Measurements from ENCODE around the gene ADGRB3. TPM values are rescaled to one million over a fixed set of nuclear protein-coding genes. Genes with fewer than 3 reads are reported as not detected.

ADGRB3 gene
- total and polyA plus RNA-seq, 12 donors: 0.47 to 2.1 (median 0.85) TPM

GRCh38 chr6:68761985-68762384 is 126.9 kb downstream of the ADGRB3 start:
- 81 to 87% methylated on average over 2 of the region's 2 CpGs for WGBS, 2 donors
- no peak for DNase-seq
- no peak overlapping the region for H3K27ac ChIP-seq
- ATAC-seq: no peak
- no peaks in the 10 kb centered on the region for H3K9me3 ChIP-seq
- H3K4me1 ChIP-seq: peaks cover 0 to 13% (median 0%) of the 10 kb centered on the region in 9 donors
- intact Hi-C loops (cut with DNase I): loop anchor here in 1 of 10 donors (5.0 kb wide), 2 partner anchors 35 to 125 kb away; partner anchors contain the start of gene ADGRB3
- no peaks in the 10 kb centered on the region for H3K36me3 ChIP-seq
- no peak for TF ChIP-seq CTCF (IDR thresholded peaks at IDR 0.05)
- no peaks in the 10 kb centered on the region for H3K27me3 ChIP-seq
- H3K4me3 ChIP-seq: no peak overlapping the region

GRCh38 chr6:68771426-68771825 is 136.3 kb downstream of the ADGRB3 start:
- peaks cover 0 to 5% (median 0%) of the 10 kb centered on the region in 11 donors for H3K9me3 ChIP-seq
- TF ChIP-seq CTCF (IDR thresholded peaks at IDR 0.05): no peak
- no peaks in the 10 kb centered on the region for H3K27me3 ChIP-seq
- H3K27ac ChIP-seq: no peak overlapping the region
- ATAC-seq (no peak), DNase-seq (no peak)
- H3K4me1 ChIP-seq: no peaks in the 10 kb centered on the region
- no peak overlapping the region for H3K4me3 ChIP-seq
- no peaks in the 10 kb centered on the region for H3K36me3 ChIP-seq
- intact Hi-C loops (cut with DNase I): loop anchor here in 1 of 10 donors (10.0 kb wide), 1 partner anchor 137 kb away; the partner anchor contains the start of gene ADGRB3

- H3K4me1 ChIP-seq: peaks cover 0 to 9% (median 0%) of the 10 kb centered on the region in 9 donors
- intact Hi-C loops (cut with DNase I): loop anchor here in 5 of 10 donors (5.0 to 10.0 kb wide), 2 partner anchors 138 to 140 kb away; partner anchors contain the start of gene ADGRB3 (in 5 of the 5)
- no peak overlapping the region for H3K4me3 ChIP-seq
- ATAC-seq (no peak), DNase-seq (no peak)
- no peak for TF ChIP-seq CTCF (IDR thresholded peaks at IDR 0.05)
- no peaks in the 10 kb centered on the region for H3K36me3 ChIP-seq
- no peak overlapping the region for H3K27ac ChIP-seq
- H3K9me3 ChIP-seq: no peaks in the 10 kb centered on the region
- 80 to 95% methylated on average over 1 of the region's 1 CpG for WGBS, 2 donors
- H3K27me3 ChIP-seq: no peaks in the 10 kb centered on the region
Observed at GRCh38 chr6:68774843-68775242, 139.8 kb downstream of the ADGRB3 start.

GRCh38 chr6:68776354-68776753 is 141.3 kb downstream of the ADGRB3 start:
- intact Hi-C loops (cut with DNase I): loop anchor here in 5 of 10 donors (5.0 to 10.0 kb wide), 2 partner anchors 139 to 142 kb away; partner anchors contain the start of gene ADGRB3 (in 5 of the 5)
- no peaks in the 10 kb centered on the region for H3K9me3 ChIP-seq
- H3K4me1 ChIP-seq: peaks cover 0 to 9% (median 0%) of the 10 kb centered on the region in 9 donors
- H3K27me3 ChIP-seq: no peaks in the 10 kb centered on the region
- H3K4me3 ChIP-seq: no peak overlapping the region
- DNase-seq (no peak), ATAC-seq (no peak)
- TF ChIP-seq CTCF (IDR thresholded peaks at IDR 0.05): no peak
- H3K27ac ChIP-seq: no peak overlapping the region
- 64 to 71% methylated on average over 2 of the region's 2 CpGs for WGBS, 2 donors
- H3K36me3 ChIP-seq: no peaks in the 10 kb centered on the region

All from heart right ventricle (tissue), 16 donors.